CD14-positive monocyte (primary cell): ENCODE results near the gene WDR20. TPM values are rescaled to one million over a fixed set of nuclear protein-coding genes. Genes with fewer than 3 reads are reported as not detected.

Experiments
- DNase-seq, 3 donors: peaks; one replicate each; pipeline ENCODE4 v3.0.0-alpha.2; 2011 to 2022
- H2AFZ ChIP-seq: 2 replicates; pipeline ENCODE4 v1.6.0; 2012; ENCODE audit warnings: mild to moderate bottlenecking, low read depth, low read length, inconsistent platforms; ENCODE audit not compliant: insufficient read depth, poor library complexity, severe bottlenecking
- H3K27ac ChIP-seq, 2 donors: 1 replicate in 1 of 2; 2 replicates in 1 of 2; pipeline ENCODE4 v1.5.1; 2012 to 2013; ENCODE audit warnings: low read length in 2 of 2, control low read depth in 1 of 2, inconsistent platforms in 1 of 2, low read depth in 1 of 2, mild to moderate bottlenecking in 1 of 2
- H3K27me3 ChIP-seq, 2 donors: one replicate each; pipeline versions ENCODE4 v1.6.0 to v1.6.1; 2011 to 2013; ENCODE audit warnings: low read length in 2 of 2; ENCODE audit not compliant: control insufficient read depth in 2 of 2, insufficient read depth in 2 of 2
- H3K36me3 ChIP-seq, 2 donors: replicated peaks in 1 of 2; 1 replicate in 1 of 2; 2 replicates in 1 of 2; pipeline versions ENCODE4 v1.5.1 to v1.6.1; 2012 to 2013; ENCODE audit warnings: low read length in 2 of 2, control low read depth in 1 of 2, inconsistent platforms in 1 of 2, mild to moderate bottlenecking in 1 of 2; ENCODE audit not compliant: insufficient read depth in 2 of 2, control insufficient read depth in 1 of 2
- H3K4me1 ChIP-seq, 2 donors: 1 replicate in 1 of 2; 2 replicates in 1 of 2; pipeline versions ENCODE4 v1.5.1 to v1.6.1; 2012 to 2013; ENCODE audit warnings: low read length in 2 of 2, control low read depth in 1 of 2, inconsistent platforms in 1 of 2, mild to moderate bottlenecking in 1 of 2, moderate library complexity in 1 of 2; ENCODE audit not compliant: insufficient read depth in 2 of 2, control insufficient read depth in 1 of 2
- H3K4me2 ChIP-seq: replicated peaks from 2 replicates; pipeline ENCODE3; 2012; ENCODE audit warnings: low read length, moderate library complexity, mild to moderate bottlenecking; ENCODE audit not compliant: poor library complexity, severe bottlenecking; ENCODE audit errors: extremely low read depth
- H3K4me3 ChIP-seq, 3 experiments: fragments of 200-600 bp in 1 of 3; sonication (generic) in 1 of 3; replicated peaks in 1 of 3; 1 replicate in 2 of 3; 2 replicates in 1 of 3; pipeline ENCODE4 v1.5.1; 2011 to 2013; ENCODE audit warnings: low read length in 3 of 3, mild to moderate bottlenecking in 3 of 3, control low read depth in 2 of 3, low read depth in 2 of 3, inconsistent platforms in 1 of 3, moderate library complexity in 1 of 3
- H3K79me2 ChIP-seq: 2 replicates; pipeline ENCODE4 v1.6.0; 2012; ENCODE audit warnings: mild to moderate bottlenecking, control low read depth, inconsistent platforms, low read length, moderate library complexity; ENCODE audit not compliant: insufficient read depth
- H3K9ac ChIP-seq: 2 replicates; pipeline ENCODE4 v1.6.0; 2017; ENCODE audit warnings: low read length, mild to moderate bottlenecking; ENCODE audit not compliant: insufficient read depth, poor library complexity, severe bottlenecking
- H3K9me3 ChIP-seq, 2 donors: replicated peaks in 1 of 2; 1 replicate in 1 of 2; 2 replicates in 1 of 2; pipeline versions ENCODE4 v1.5.1 to v1.6.1; 2012 to 2013; ENCODE audit warnings: low read length in 2 of 2, control low read depth in 1 of 2; ENCODE audit not compliant: control insufficient read depth in 1 of 2, insufficient read depth in 1 of 2
- H4K20me1 ChIP-seq: 2 replicates; pipeline ENCODE4 v1.6.0; 2012; ENCODE audit warnings: mild to moderate bottlenecking, low read length, control low read depth, moderate library complexity; ENCODE audit not compliant: insufficient read depth
- H3K27ac Mint-ChIP-seq, 7 donors: one replicate each; pipeline ENCODE4 v1.8.0; 2020; ENCODE audit warnings: mild to moderate bottlenecking in 7 of 7, mixed read lengths in 7 of 7, moderate library complexity in 6 of 7, inconsistent platforms in 2 of 7
- H3K27me3 Mint-ChIP-seq, 3 donors: one replicate each; pipeline ENCODE4 v1.8.0; 2021 to 2022; ENCODE audit warnings: low read depth in 3 of 3, mild to moderate bottlenecking in 3 of 3, mixed read lengths in 3 of 3, moderate library complexity in 3 of 3, inconsistent platforms in 1 of 3
- H3K36me3 Mint-ChIP-seq, 2 donors: one replicate each; pipeline ENCODE4 v1.8.0; 2020; ENCODE audit warnings: mixed read lengths in 2 of 2, inconsistent platforms in 1 of 2, mild to moderate bottlenecking in 1 of 2
- H3K4me1 Mint-ChIP-seq: one replicate; pipeline ENCODE4 v1.8.0; 2020; ENCODE audit warnings: mild to moderate bottlenecking, mixed read lengths
- H3K4me3 Mint-ChIP-seq, 2 donors: one replicate each; pipeline ENCODE4 v1.8.0; 2020; ENCODE audit warnings: mild to moderate bottlenecking in 2 of 2, mixed read lengths in 2 of 2, moderate library complexity in 1 of 2
- H3K9me3 Mint-ChIP-seq, 7 donors: one replicate each; pipeline ENCODE4 v1.8.0; 2020 to 2022; ENCODE audit warnings: mixed read lengths in 7 of 7, mild to moderate bottlenecking in 6 of 7, moderate library complexity in 6 of 7, inconsistent platforms in 2 of 7
- WGBS: methylation state at CpG from one replicate; pipeline ENCODE4 v1.1.5; 2013; ENCODE audit warnings: missing lambda C conversion rate; ENCODE audit not compliant: insufficient coverage; 5-methylcytosine and 5-hydroxymethylcytosine counted together
- intact Hi-C, 2 donors: fragments of 100-400 bp; cut with micrococcal nuclease; formaldehyde crosslinking; loops; one replicate each; pipeline versions ENCODE4 v1.15.0 to v1.15.1; 2023
- polyA plus RNA-seq, 3 donors: library from polyadenylated mRNA; depleted of rRNA in 1 of 3; unstranded in 2 of 3; stranded (reverse) in 1 of 3; fragments of 300-500 nt in 2 of 3; fragments of >200 nt in 1 of 3; fragmentation: Illumina TruSeq in 2 of 3; gene quantifications; 1 replicate in 2 of 3; 2 replicates in 1 of 3; pipeline ENCODE4 v1.2.3, GENCODE V29; 2012 to 2021
- TF ChIP-seq, protein P1 (sequence below): fragments of 200-600 bp; IDR thresholded peaks from one replicate; pipeline ENCODE4 v1.8.0; 2022; ENCODE audit warnings: antibody characterized with exemption, mild to moderate bottlenecking

The WDR20 gene
- polyA plus RNA-seq, 3 donors: 7.4 to 13.3 (median 9.0) TPM

DNA sequence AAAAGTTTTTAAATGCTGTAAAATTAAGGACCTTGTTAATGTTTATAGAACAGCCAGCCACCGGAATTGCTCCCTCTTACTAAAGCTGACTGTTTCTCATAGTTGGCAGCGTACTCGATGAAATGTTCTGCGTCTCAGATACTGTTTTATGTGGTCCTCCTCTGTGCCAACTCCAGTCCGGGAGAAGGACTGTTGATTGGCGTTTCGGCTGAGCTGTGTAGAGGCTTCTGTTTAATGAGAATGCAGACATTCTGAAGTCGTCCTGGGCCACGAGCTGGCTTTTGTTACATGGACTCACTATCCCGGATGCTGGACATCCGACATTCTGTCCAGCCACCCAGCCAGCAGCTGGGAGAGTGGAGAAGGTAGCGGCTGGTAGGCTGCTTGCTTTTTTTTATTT lies 75.4 kb downstream of the WDR20 start:
- intact Hi-C loops: no loop called here
- H3K4me3 Mint-ChIP-seq: no peak overlapping the region
- H3K36me3 ChIP-seq: peaks cover 30 to 71% of the 10 kb centered on the region in 2 donors

DNA sequence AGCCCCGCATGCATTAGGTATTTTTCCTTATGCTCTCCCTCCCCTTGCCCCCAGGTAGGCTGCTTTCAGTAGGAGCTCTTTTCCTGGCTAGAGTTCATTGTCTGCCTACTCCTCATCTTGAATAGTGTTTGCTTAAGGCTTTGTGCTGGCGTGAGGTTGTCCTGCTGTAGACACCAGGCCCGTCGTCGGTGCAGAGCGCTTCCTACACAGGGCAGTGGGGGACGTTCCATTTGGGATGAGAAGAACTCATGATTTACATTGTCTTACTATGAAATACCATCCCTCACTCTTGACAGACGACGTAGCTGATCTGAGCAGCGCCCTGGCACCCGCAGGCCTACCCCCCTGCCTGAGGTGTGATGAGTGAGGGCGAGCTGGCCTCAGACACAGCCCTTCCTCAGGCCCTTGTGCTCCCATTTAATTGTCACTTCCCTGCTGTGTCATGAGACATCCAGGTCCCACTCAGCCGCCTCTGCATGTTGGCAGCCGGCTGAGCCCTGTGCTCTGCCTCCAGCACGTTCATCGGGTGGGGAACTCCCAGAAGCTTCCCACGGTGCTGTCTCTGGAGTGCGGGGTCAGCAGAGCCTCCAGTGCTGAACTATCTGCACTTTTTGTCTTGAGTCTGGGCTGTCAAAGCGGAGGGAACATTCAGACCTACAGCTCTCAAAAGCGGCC lies 76.0 kb downstream of the WDR20 start:
- no peak overlapping the region for H2AFZ ChIP-seq
- Mint-ChIP-seq H3K27ac (peak overlapping the region in 3 of 7 donors; percentile 15 to 21 (median 17)), H3K36me3 (peaks cover 40 to 60% of the 10 kb centered on the region in 2 donors), H3K4me1 (no peaks in the 10 kb centered on the region), H3K9me3 (no peaks in the 10 kb centered on the region), H3K4me3 (no peak overlapping the region), H3K27me3 (peaks cover 0 to 4% (median 1%) of the 10 kb centered on the region in 3 donors)
- no peak overlapping the region for H3K4me2 ChIP-seq
- 98% methylated on average over 14 of the region's 20 CpGs for WGBS
- H3K4me1 ChIP-seq: no peaks in the 10 kb centered on the region
- TF ChIP-seq, protein P1, sequence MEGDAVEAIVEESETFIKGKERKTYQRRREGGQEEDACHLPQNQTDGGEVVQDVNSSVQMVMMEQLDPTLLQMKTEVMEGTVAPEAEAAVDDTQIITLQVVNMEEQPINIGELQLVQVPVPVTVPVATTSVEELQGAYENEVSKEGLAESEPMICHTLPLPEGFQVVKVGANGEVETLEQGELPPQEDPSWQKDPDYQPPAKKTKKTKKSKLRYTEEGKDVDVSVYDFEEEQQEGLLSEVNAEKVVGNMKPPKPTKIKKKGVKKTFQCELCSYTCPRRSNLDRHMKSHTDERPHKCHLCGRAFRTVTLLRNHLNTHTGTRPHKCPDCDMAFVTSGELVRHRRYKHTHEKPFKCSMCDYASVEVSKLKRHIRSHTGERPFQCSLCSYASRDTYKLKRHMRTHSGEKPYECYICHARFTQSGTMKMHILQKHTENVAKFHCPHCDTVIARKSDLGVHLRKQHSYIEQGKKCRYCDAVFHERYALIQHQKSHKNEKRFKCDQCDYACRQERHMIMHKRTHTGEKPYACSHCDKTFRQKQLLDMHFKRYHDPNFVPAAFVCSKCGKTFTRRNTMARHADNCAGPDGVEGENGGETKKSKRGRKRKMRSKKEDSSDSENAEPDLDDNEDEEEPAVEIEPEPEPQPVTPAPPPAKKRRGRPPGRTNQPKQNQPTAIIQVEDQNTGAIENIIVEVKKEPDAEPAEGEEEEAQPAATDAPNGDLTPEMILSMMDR: no peak
- no peaks in the 10 kb centered on the region for H3K27me3 ChIP-seq
- no peak overlapping the region for H3K4me3 ChIP-seq
- H3K27ac ChIP-seq: no peak overlapping the region
- peaks cover 57% of the 10 kb centered on the region for H4K20me1 ChIP-seq
- H3K36me3 ChIP-seq: peaks cover 24 to 65% of the 10 kb centered on the region in 2 donors
- no peak for DNase-seq
- H3K9ac ChIP-seq: no peak overlapping the region
- H3K79me2 ChIP-seq: no peaks in the 10 kb centered on the region
- H3K9me3 ChIP-seq: no peaks in the 10 kb centered on the region
- intact Hi-C loops: no loop called here

More for the DNA sequence above, 75.4 kb downstream of the WDR20 start:
- H3K27me3 Mint-ChIP-seq: peaks cover 0 to 4% (median 1%) of the 10 kb centered on the region in 3 donors
- TF ChIP-seq, protein P1: no peak
- 98% methylated on average over 10 of the region's 12 CpGs for WGBS
- H2AFZ ChIP-seq: no peak overlapping the region
- H3K9me3 ChIP-seq: no peaks in the 10 kb centered on the region
- no peaks in the 10 kb centered on the region for H3K9me3 Mint-ChIP-seq
- no peak overlapping the region for H3K4me3 ChIP-seq
- H4K20me1 ChIP-seq: peaks cover 57% of the 10 kb centered on the region
- no peak overlapping the region for H3K27ac Mint-ChIP-seq
- H3K4me2 ChIP-seq: no peak overlapping the region
- H3K79me2 ChIP-seq: no peaks in the 10 kb centered on the region
- H3K36me3 Mint-ChIP-seq: peaks cover 42 to 60% of the 10 kb centered on the region in 2 donors
- no peak overlapping the region for H3K9ac ChIP-seq
- no peak for DNase-seq
- H3K4me1 Mint-ChIP-seq: no peaks in the 10 kb centered on the region
- no peak overlapping the region for H3K27ac ChIP-seq
- no peaks in the 10 kb centered on the region for H3K4me1 ChIP-seq
- no peaks in the 10 kb centered on the region for H3K27me3 ChIP-seq
